ENCODE results near the gene AHCTF1. TPM values are rescaled to one million over a fixed set of nuclear protein-coding genes. Genes with fewer than 3 reads are reported as not detected.
"Not testable (repeated sequence)": the region's sequence is repeated elsewhere in the genome, so short reads cannot be mapped to it uniquely, and the experiment has no call there.

AHCTF1 gene
- total RNA-seq, 1 experiment from 2014 or later, result 44.3 TPM

DNA sequence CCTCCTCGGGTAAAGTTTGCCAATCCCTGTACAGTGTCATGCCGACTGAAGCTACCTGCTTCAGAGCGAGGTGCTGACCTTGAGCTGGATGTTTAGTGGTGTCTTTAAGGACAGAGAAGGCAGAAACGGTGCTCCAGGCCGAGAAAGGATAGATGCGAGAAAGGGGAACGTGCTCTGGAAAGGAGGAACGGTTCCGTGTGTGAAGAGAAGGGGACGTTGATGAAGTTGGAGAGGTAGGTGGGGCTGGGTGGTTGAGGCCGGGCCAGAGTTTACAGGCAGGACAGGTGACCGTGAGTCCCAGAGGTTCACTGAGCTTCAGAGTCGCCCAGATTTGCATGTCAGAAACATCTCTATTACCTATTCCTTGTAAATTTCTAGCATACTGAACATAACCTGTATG, 116.9 kb downstream of the AHCTF1 start:
- Histone ChIP-seq H3K9ac (ENCODE audit: extremely low read depth, insufficient read length, low read length) (no peak overlapping the region), H3K23me2 (ENCODE audit: insufficient read length, low read depth, low read length, poor library complexity, severe bottlenecking) (no peaks in the 10 kb centered on the region), H2BK20ac (ENCODE audit: low read depth, low read length, poor library complexity, severe bottlenecking) (no peak overlapping the region), H3K9me3 (ENCODE audit: control insufficient read depth, low read depth, low read length) (no peaks in the 10 kb centered on the region), H3T11ph (ENCODE audit: low read length) (no peak overlapping the region), H3K18ac (ENCODE audit: insufficient read length, low read depth, low read length) (no peak overlapping the region), H2BK12ac (ENCODE audit: insufficient read length, low read depth, low read length) (no peak overlapping the region), H4K5ac (ENCODE audit: insufficient read length, low read depth, low read length) (no peak overlapping the region), H3K14ac (ENCODE audit: insufficient read depth, low read length) (no peak overlapping the region), H4K8ac (replicated peaks; ENCODE audit: insufficient read length, low read depth, low read length) (no peak overlapping the region), H3K79me1 (ENCODE audit: insufficient read depth, low read depth, low read length, poor library complexity, severe bottlenecking) (no peaks in the 10 kb centered on the region), H4K20me1 (ENCODE audit: control insufficient read depth, insufficient read depth, insufficient read length) (no peaks in the 10 kb centered on the region), H3K4ac (ENCODE audit: low read depth, low read length) (no peak overlapping the region), H4K91ac (ENCODE audit: insufficient read length, low read depth, low read length) (no peak overlapping the region), H2BK15ac (ENCODE audit: low read depth, low read length) (no peak overlapping the region), H2BK5ac (ENCODE audit: insufficient read length, low read length) (no peak overlapping the region), H2AK5ac (ENCODE audit: insufficient read length, low read length) (no peak overlapping the region), H3K79me2 (ENCODE audit: insufficient read depth, low read length) (no peaks in the 10 kb centered on the region), H2AFZ (ENCODE audit: low read length) (no peak overlapping the region), H3K27ac (ENCODE audit: insufficient read length, low read depth, low read length) (no peak overlapping the region), H3K56ac (ENCODE audit: insufficient read length, low read depth, low read length) (no peak overlapping the region), H2BK120ac (ENCODE audit: low read depth, low read length, poor library complexity, severe bottlenecking) (no peak overlapping the region), H3K4me2 (ENCODE audit: insufficient read depth, insufficient read length, low read length) (no peak overlapping the region), H3K27me3 (ENCODE audit: insufficient read depth, low read length) (no peaks in the 10 kb centered on the region), H3K23ac (ENCODE audit: insufficient read length, low read depth, low read length) (no peak overlapping the region), H3K4me1 (ENCODE audit: insufficient read depth, low read length) (peaks cover 4% of the 10 kb centered on the region; the same call in 1 of the 2 replicates)
- Mint-ChIP-seq H3K4me3 (no peak overlapping the region), H3K27me3 (ENCODE audit: low read depth) (no peaks in the 10 kb centered on the region; the same call in 1 of the 2 replicates), H3K4me1 (peaks cover 11 to 12% of the 10 kb centered on the region in 2 experiments), H3K36me3 (ENCODE audit: insufficient read depth in 1 of 3, low read depth in 3 of 3) (peaks cover 0 to 2% (median 0%) of the 10 kb centered on the region in 3 experiments; a peak in 2 of 7 replicates), H3K27ac (peak overlapping the region in 1 of 3 experiments; percentile 48; a peak in 2 of 7 replicates), H3K9me3 (peaks cover 10 to 13% of the 10 kb centered on the region in 2 experiments; a peak in 4 of 5 replicates)
- WGBS (ENCODE audit: extremely low coverage, insufficient read length, low lambda C conversion rate), result no CpG with 5 or more reads among the region's 13 CpGs
- TF ChIP-seq, protein P1, sequence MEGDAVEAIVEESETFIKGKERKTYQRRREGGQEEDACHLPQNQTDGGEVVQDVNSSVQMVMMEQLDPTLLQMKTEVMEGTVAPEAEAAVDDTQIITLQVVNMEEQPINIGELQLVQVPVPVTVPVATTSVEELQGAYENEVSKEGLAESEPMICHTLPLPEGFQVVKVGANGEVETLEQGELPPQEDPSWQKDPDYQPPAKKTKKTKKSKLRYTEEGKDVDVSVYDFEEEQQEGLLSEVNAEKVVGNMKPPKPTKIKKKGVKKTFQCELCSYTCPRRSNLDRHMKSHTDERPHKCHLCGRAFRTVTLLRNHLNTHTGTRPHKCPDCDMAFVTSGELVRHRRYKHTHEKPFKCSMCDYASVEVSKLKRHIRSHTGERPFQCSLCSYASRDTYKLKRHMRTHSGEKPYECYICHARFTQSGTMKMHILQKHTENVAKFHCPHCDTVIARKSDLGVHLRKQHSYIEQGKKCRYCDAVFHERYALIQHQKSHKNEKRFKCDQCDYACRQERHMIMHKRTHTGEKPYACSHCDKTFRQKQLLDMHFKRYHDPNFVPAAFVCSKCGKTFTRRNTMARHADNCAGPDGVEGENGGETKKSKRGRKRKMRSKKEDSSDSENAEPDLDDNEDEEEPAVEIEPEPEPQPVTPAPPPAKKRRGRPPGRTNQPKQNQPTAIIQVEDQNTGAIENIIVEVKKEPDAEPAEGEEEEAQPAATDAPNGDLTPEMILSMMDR (conservative IDR thresholded peaks at IDR 0.05), result no peak
- DNase-seq, result no peak

DNA sequence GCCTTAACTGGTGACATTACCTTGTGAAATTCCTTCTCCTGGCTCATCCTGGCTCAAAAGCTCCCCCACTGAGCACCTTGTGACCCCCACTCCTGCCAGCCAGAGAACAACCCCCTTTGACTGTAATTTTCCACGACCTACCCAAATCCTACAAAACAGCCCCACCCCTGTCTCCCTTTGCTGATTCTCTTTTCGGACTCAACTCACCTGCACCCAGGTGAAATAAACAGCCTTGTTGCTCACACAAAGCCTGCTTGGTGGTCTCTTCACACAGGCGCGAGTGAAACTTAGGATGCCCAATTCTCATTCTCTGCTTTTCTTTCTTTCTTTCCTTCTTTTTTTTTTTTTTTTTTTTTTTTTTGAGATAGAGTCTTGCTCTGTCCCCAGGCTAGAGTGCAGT, 118.4 kb downstream of the AHCTF1 start:
- peak overlapping the region; percentile 24 to 52; a peak in 3 of 5 replicates for H3K4me3 Mint-ChIP-seq
- not testable (repeated sequence) for H4K91ac ChIP-seq (ENCODE audit: insufficient read length, low read depth, low read length); H3K14ac ChIP-seq (ENCODE audit: insufficient read depth, low read length); H3K4me1 ChIP-seq (ENCODE audit: insufficient read depth, low read length); H3K79me1 ChIP-seq (ENCODE audit: insufficient read depth, low read depth, low read length, poor library complexity, severe bottlenecking); H4K20me1 ChIP-seq (ENCODE audit: control insufficient read depth, insufficient read depth, insufficient read length); H3K79me2 ChIP-seq (ENCODE audit: insufficient read depth, low read length); H3K56ac ChIP-seq (ENCODE audit: insufficient read length, low read depth, low read length); H2BK15ac ChIP-seq (ENCODE audit: low read depth, low read length); H2BK120ac ChIP-seq (ENCODE audit: low read depth, low read length, poor library complexity, severe bottlenecking); H3K4me2 ChIP-seq (ENCODE audit: insufficient read depth, insufficient read length, low read length); H3K27me3 Mint-ChIP-seq (ENCODE audit: low read depth); H2AFZ ChIP-seq (ENCODE audit: low read length); H3K27me3 ChIP-seq (ENCODE audit: insufficient read depth, low read length); H3K9me3 ChIP-seq (ENCODE audit: control insufficient read depth, low read depth, low read length); H2AK5ac ChIP-seq (ENCODE audit: insufficient read length, low read length); H3K23me2 ChIP-seq (ENCODE audit: insufficient read length, low read depth, low read length, poor library complexity, severe bottlenecking); H2BK20ac ChIP-seq (ENCODE audit: low read depth, low read length, poor library complexity, severe bottlenecking); H2BK12ac ChIP-seq (ENCODE audit: insufficient read length, low read depth, low read length); H3K4ac ChIP-seq (ENCODE audit: low read depth, low read length); H3K23ac ChIP-seq (ENCODE audit: insufficient read length, low read depth, low read length); DNase-seq; H3K9ac ChIP-seq (ENCODE audit: extremely low read depth, insufficient read length, low read length); H2BK5ac ChIP-seq (ENCODE audit: insufficient read length, low read length); H4K8ac ChIP-seq (replicated peaks; ENCODE audit: insufficient read length, low read depth, low read length); H3K36me3 Mint-ChIP-seq (ENCODE audit: insufficient read depth in 1 of 3, low read depth in 3 of 3); H4K5ac ChIP-seq (ENCODE audit: insufficient read length, low read depth, low read length); H3K18ac ChIP-seq (ENCODE audit: insufficient read length, low read depth, low read length); H3T11ph ChIP-seq (ENCODE audit: low read length)
- peaks cover 11 to 13% of the 10 kb centered on the region in 2 experiments; a peak in 3 of 5 replicates for H3K9me3 Mint-ChIP-seq
- WGBS (ENCODE audit: extremely low coverage, insufficient read length, low lambda C conversion rate), result no CpG with 5 or more reads among the region's 4 CpGs
- H3K27ac Mint-ChIP-seq, result peak overlapping the region; percentile 3 to 87 (median 71); a peak in 5 of 7 replicates
- H3K4me1 Mint-ChIP-seq, result peaks cover 11 to 12% of the 10 kb centered on the region in 2 experiments
- peak overlapping the region; percentile 79 for H3K27ac ChIP-seq (ENCODE audit: insufficient read length, low read depth, low read length)

Measured in H9 (cell line).